ENCODE results near the gene KNTC1. TPM values are rescaled to one million over a fixed set of nuclear protein-coding genes. Genes with fewer than 3 reads are reported as not detected.
"Not testable (repeated sequence)": the region's sequence is repeated elsewhere in the genome, so short reads cannot be mapped to it uniquely, and the experiment has no call there.

The KNTC1 gene
- total RNA-seq, 1 experiment from 2014 or later, result 64.5 TPM

GRCh38 chr12:122500685-122501488, 26.2 kb upstream of the KNTC1 start, which contains the start of gene ZCCHC8:
TSS of gene ZCCHC8 (minus strand) at chr12:122500932. CDS start at chr12:122500840, 92 bp downstream.
- Histone ChIP-seq H3K36me3 (replicated peaks; ENCODE audit: control insufficient read depth, insufficient read depth, low read length) (peaks cover 9% of the 10 kb centered on the region), H3K4me3 (ENCODE audit: insufficient read depth, low read depth, low read length) (peak within 1 kb of the TSS; percentile 90), H3K27me3 (ENCODE audit: control insufficient read depth, insufficient read depth, low read length) (no peaks in the 10 kb centered on the region)
- peak; percentile 91 for DNase-seq

GRCh38 chr12:122501489-122501989, 25.5 kb upstream of the KNTC1 start:
- DNase-seq, result no peak
- no peak overlapping the region for H3K4me3 ChIP-seq (ENCODE audit: insufficient read depth, low read depth, low read length)
- H3K27me3 ChIP-seq (ENCODE audit: control insufficient read depth, insufficient read depth, low read length), result no peaks in the 10 kb centered on the region
- peaks cover 14% of the 10 kb centered on the region for H3K36me3 ChIP-seq (replicated peaks; ENCODE audit: control insufficient read depth, insufficient read depth, low read length)

GRCh38 chr12:122503147-122503751, 23.8 kb upstream of the KNTC1 start:
- H3K27me3 ChIP-seq (ENCODE audit: control insufficient read depth, insufficient read depth, low read length), result no peaks in the 10 kb centered on the region
- no peak overlapping the region for H3K4me3 ChIP-seq (ENCODE audit: insufficient read depth, low read depth, low read length)
- H3K36me3 ChIP-seq (replicated peaks; ENCODE audit: control insufficient read depth, insufficient read depth, low read length), result peaks cover 27% of the 10 kb centered on the region
- DNase-seq, result no peak

- peaks cover 29% of the 10 kb centered on the region for H3K36me3 ChIP-seq (replicated peaks; ENCODE audit: control insufficient read depth, insufficient read depth, low read length)
- no peak overlapping the region for H3K4me3 ChIP-seq (ENCODE audit: insufficient read depth, low read depth, low read length)
- DNase-seq, result no peak
- no peaks in the 10 kb centered on the region for H3K27me3 ChIP-seq (ENCODE audit: control insufficient read depth, insufficient read depth, low read length)
Measured at GRCh38 chr12:122503783-122504590, 23.1 kb upstream of the KNTC1 start.

- Histone ChIP-seq H3K27me3 (ENCODE audit: control insufficient read depth, insufficient read depth, low read length) (no peaks in the 10 kb centered on the region), H3K36me3 (replicated peaks; ENCODE audit: control insufficient read depth, insufficient read depth, low read length) (peaks cover 33% of the 10 kb centered on the region), H3K4me3 (ENCODE audit: insufficient read depth, low read depth, low read length) (no peak overlapping the region)
- no peak for DNase-seq
Measured at GRCh38 chr12:122505419-122506051, 21.5 kb upstream of the KNTC1 start.

- Histone ChIP-seq H3K4me3 (ENCODE audit: insufficient read depth, low read depth, low read length) (no peak overlapping the region), H3K36me3 (replicated peaks; ENCODE audit: control insufficient read depth, insufficient read depth, low read length) (peaks cover 41% of the 10 kb centered on the region), H3K27me3 (ENCODE audit: control insufficient read depth, insufficient read depth, low read length) (no peaks in the 10 kb centered on the region)
- no peak for DNase-seq
Measured at GRCh38 chr12:122506393-122506938, 20.6 kb upstream of the KNTC1 start.

GRCh38 chr12:122508163-122508562, 18.9 kb upstream of the KNTC1 start:
- no peak for DNase-seq
- Histone ChIP-seq H3K27me3 (ENCODE audit: control insufficient read depth, insufficient read depth, low read length) (no peaks in the 10 kb centered on the region), H3K4me3 (ENCODE audit: insufficient read depth, low read depth, low read length) (no peak overlapping the region), H3K36me3 (replicated peaks; ENCODE audit: control insufficient read depth, insufficient read depth, low read length) (peaks cover 54% of the 10 kb centered on the region)

GRCh38 chr12:122513028-122513427, 14.0 kb upstream of the KNTC1 start:
- not testable (repeated sequence) for H3K27me3 ChIP-seq (ENCODE audit: control insufficient read depth, insufficient read depth, low read length); DNase-seq; H3K4me3 ChIP-seq (ENCODE audit: insufficient read depth, low read depth, low read length)
- peaks cover 60% of the 10 kb centered on the region for H3K36me3 ChIP-seq (replicated peaks; ENCODE audit: control insufficient read depth, insufficient read depth, low read length)

GRCh38 chr12:122513660-122514059, 13.4 kb upstream of the KNTC1 start:
- H3K36me3 ChIP-seq (replicated peaks; ENCODE audit: control insufficient read depth, insufficient read depth, low read length), result peaks cover 60% of the 10 kb centered on the region
- DNase-seq, result no peak
- H3K4me3 ChIP-seq (ENCODE audit: insufficient read depth, low read depth, low read length), result no peak overlapping the region
- no peaks in the 10 kb centered on the region for H3K27me3 ChIP-seq (ENCODE audit: control insufficient read depth, insufficient read depth, low read length)

GRCh38 chr12:122515275-122515674, 11.8 kb upstream of the KNTC1 start:
- no peaks in the 10 kb centered on the region for H3K27me3 ChIP-seq (ENCODE audit: control insufficient read depth, insufficient read depth, low read length)
- H3K4me3 ChIP-seq (ENCODE audit: insufficient read depth, low read depth, low read length), result no peak overlapping the region
- no peak for DNase-seq
- peaks cover 69% of the 10 kb centered on the region for H3K36me3 ChIP-seq (replicated peaks; ENCODE audit: control insufficient read depth, insufficient read depth, low read length)

GRCh38 chr12:122516544-122517361, 10.3 kb upstream of the KNTC1 start:
- Histone ChIP-seq H3K27me3 (ENCODE audit: control insufficient read depth, insufficient read depth, low read length) (no peaks in the 10 kb centered on the region), H3K36me3 (replicated peaks; ENCODE audit: control insufficient read depth, insufficient read depth, low read length) (peaks cover 73% of the 10 kb centered on the region)

GRCh38 chr12:122517877-122518276, 9.2 kb upstream of the KNTC1 start:
- H3K4me3 ChIP-seq (ENCODE audit: insufficient read depth, low read depth, low read length), result no peak overlapping the region
- H3K27me3 ChIP-seq (ENCODE audit: control insufficient read depth, insufficient read depth, low read length), result no peaks in the 10 kb centered on the region
- DNase-seq, result no peak
- H3K36me3 ChIP-seq (replicated peaks; ENCODE audit: control insufficient read depth, insufficient read depth, low read length), result peaks cover 70% of the 10 kb centered on the region

More at GRCh38 chr12:122516544-122517361, 10.3 kb upstream of the KNTC1 start:
- DNase-seq, result no peak
- no peak overlapping the region for H3K4me3 ChIP-seq (ENCODE audit: insufficient read depth, low read depth, low read length)

GRCh38 chr12:122518908-122519307, 8.1 kb upstream of the KNTC1 start:
- Histone ChIP-seq H3K36me3 (replicated peaks; ENCODE audit: control insufficient read depth, insufficient read depth, low read length) (peaks cover 66% of the 10 kb centered on the region), H3K4me3 (ENCODE audit: insufficient read depth, low read depth, low read length) (no peak overlapping the region), H3K27me3 (ENCODE audit: control insufficient read depth, insufficient read depth, low read length) (no peaks in the 10 kb centered on the region)
- no peak for DNase-seq

Measured in H7 (cell line).